SU-DHL-6 (cell line): ENCODE results near the gene COL11A1.

Experiments used
- EZH2phosphoT487 ChIP-seq: fragments of 200-600 bp; sonication (generic), shearing (Covaris generic); conservative IDR thresholded peaks from 2 replicates; pipeline ENCODE4 v1.6.1; 2018; ENCODE audit warnings: mild to moderate bottlenecking, antibody characterized with exemption, low read length, moderate library complexity, mixed read lengths
- TF ChIP-seq, protein P1 (sequence below): fragments of 200-600 bp; sonication (generic); IDR thresholded peaks from one replicate; pipeline ENCODE4 v1.5.1; 2017; ENCODE audit warnings: antibody characterized with exemption, mild to moderate bottlenecking, low read length, moderate library complexity; ENCODE audit not compliant: insufficient read depth, poor library complexity, severe bottlenecking

DNA sequence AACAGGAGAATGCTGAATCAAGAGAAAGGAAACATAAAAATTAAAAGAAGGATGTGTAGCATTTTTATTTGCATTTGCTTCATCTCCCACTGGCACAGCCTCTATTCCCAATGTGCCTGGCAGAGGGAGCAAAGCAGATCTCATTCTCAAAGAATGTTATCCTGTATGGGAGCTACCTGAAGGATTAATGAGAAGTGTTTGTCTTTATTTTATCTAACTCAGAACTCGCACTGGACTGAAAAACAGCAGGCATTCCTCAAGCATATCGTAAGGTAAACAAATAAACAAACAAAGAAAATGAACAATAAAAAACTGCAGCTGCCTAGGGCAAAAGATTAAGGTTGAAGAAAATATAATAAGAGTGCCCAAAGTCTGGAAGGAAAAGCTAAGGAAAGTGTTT, 12.7 kb upstream of the COL11A1 start:
- TF ChIP-seq, protein P1, sequence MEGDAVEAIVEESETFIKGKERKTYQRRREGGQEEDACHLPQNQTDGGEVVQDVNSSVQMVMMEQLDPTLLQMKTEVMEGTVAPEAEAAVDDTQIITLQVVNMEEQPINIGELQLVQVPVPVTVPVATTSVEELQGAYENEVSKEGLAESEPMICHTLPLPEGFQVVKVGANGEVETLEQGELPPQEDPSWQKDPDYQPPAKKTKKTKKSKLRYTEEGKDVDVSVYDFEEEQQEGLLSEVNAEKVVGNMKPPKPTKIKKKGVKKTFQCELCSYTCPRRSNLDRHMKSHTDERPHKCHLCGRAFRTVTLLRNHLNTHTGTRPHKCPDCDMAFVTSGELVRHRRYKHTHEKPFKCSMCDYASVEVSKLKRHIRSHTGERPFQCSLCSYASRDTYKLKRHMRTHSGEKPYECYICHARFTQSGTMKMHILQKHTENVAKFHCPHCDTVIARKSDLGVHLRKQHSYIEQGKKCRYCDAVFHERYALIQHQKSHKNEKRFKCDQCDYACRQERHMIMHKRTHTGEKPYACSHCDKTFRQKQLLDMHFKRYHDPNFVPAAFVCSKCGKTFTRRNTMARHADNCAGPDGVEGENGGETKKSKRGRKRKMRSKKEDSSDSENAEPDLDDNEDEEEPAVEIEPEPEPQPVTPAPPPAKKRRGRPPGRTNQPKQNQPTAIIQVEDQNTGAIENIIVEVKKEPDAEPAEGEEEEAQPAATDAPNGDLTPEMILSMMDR, result no peak
- TF ChIP-seq EZH2phosphoT487, result no peak
